NCI-H2107 (cell line): ENCODE measurements around the gene MRPL23.
"Not testable (repeated sequence)": the region's sequence is repeated elsewhere in the genome, so short reads cannot be mapped to it uniquely, and the experiment has no call there.

Experiments
- DNase-seq: peaks from one replicate; lab custom pipeline; 2025; lab: John Stamatoyannopoulos, UW

MRPL23 gene

GRCh38 chr11:1934335-1935155 lies 12.6 kb upstream of the MRPL23 start:
- DNase-seq = no peak

- DNase-seq = no peak
Measured at GRCh38 chr11:1935156-1936071, 11.7 kb upstream of the MRPL23 start.

GRCh38 chr11:1936072-1936780 lies 10.9 kb upstream of the MRPL23 start:
- DNase-seq = no peak

- DNase-seq = no peak
Measured at GRCh38 chr11:1936781-1937615, 10.1 kb upstream of the MRPL23 start.

- no peak for DNase-seq
Measured at GRCh38 chr11:1937616-1938342, 9.4 kb upstream of the MRPL23 start.

GRCh38 chr11:1938343-1939005 lies 8.7 kb upstream of the MRPL23 start:
- DNase-seq = no peak

GRCh38 chr11:1939006-1939625 lies 8.0 kb upstream of the MRPL23 start:
- DNase-seq = no peak

GRCh38 chr11:1939788-1940187 lies 7.3 kb upstream of the MRPL23 start:
- not testable (repeated sequence) for DNase-seq

- DNase-seq = no peak
Measured at GRCh38 chr11:1942558-1943260, 4.4 kb upstream of the MRPL23 start.

GRCh38 chr11:1943576-1943975 lies 3.6 kb upstream of the MRPL23 start:
- no peak for DNase-seq

GRCh38 chr11:1943977-1944376 lies 3.2 kb upstream of the MRPL23 start:
- peak; percentile 66 for DNase-seq

- DNase-seq = no peak
Measured at GRCh38 chr11:1947592-1948237, 583 bp downstream of the MRPL23 start.

- DNase-seq = no peak
Measured at GRCh38 chr11:1948389-1948788, 1.3 kb downstream of the MRPL23 start.

- no peak for DNase-seq
Measured at GRCh38 chr11:1949302-1949701, 2.2 kb downstream of the MRPL23 start.

- DNase-seq = no peak
Measured at GRCh38 chr11:1949922-1950321, 2.8 kb downstream of the MRPL23 start.

GRCh38 chr11:1952806-1953482 lies 5.8 kb downstream of the MRPL23 start:
- no peak for DNase-seq

GRCh38 chr11:1953489-1954266 lies 6.5 kb downstream of the MRPL23 start:
- DNase-seq = no peak
